GM19468 (cell line): ENCODE results near the gene GPR55.
"Not testable (repeated sequence)": the region's sequence is repeated elsewhere in the genome, so short reads cannot be mapped to it uniquely, and the experiment has no call there.

Source experiments
- ATAC-seq: cut with Tn5 transposase; IDR thresholded peaks from one replicate; pipeline ENCODE4 v1.9.1; 2021; ENCODE audit warnings: mild to moderate bottlenecking, moderate library complexity, moderate number of reproducible peaks; ENCODE audit not compliant: unreplicated experiment; ENCODE audit errors: extremely low read depth

GPR55 gene

DNA sequence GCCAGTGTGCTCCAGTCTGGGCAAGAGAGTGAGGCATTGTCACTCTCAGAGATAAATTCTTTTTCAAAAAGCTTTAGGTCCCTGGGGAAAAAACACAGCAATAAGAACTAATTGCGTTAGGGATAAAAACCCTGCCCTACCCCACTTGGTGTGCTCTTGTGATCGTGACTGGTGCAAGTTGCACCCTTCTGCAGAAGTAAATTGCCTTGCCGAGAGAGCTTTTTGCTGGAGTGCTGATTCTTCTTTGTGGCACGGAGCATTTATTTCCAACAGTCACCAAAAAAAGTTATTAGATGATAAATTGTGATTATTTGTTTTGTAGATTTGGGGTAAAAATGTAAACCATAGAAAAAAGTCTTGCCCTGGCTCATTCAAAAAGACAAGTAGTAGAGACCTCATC lies 12.3 kb upstream of the GPR55 start:
- ATAC-seq: no peak

DNA sequence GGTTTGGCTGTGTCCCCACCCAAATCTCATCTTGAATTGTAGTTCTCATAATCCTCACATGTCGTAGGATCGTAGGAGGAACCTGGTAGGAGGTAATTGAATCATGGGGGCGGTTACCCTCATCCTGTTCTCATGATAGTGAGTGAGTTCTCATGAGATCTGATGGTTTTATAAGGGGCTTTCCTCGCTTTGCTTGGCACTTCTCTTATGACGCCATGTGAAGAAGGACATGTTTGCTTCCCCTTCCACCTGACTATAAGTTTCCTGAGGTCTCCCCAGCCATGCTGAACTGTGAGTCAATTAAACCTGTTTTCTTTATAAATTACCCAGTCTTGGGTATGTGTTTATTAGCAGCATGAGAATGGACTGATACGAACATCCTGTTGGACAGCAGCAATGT lies 11.2 kb upstream of the GPR55 start:
- ATAC-seq: not testable (repeated sequence)

DNA sequence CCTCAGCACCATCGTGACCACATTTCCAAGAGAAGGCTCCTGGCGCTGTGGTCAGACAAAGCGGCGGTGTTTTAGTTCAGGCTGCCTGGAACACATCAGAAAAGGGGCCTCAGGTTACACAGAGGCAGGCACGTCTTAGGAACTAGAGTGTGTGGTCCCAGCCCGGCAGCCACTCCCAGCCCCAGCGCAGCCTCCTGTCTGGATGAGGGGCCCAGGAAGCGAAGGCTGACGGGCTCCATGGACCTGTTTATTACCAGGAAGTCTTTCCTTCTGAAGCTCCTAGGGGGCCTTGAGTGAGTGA lies 10.0 kb upstream of the GPR55 start:
- ATAC-seq: no peak

DNA sequence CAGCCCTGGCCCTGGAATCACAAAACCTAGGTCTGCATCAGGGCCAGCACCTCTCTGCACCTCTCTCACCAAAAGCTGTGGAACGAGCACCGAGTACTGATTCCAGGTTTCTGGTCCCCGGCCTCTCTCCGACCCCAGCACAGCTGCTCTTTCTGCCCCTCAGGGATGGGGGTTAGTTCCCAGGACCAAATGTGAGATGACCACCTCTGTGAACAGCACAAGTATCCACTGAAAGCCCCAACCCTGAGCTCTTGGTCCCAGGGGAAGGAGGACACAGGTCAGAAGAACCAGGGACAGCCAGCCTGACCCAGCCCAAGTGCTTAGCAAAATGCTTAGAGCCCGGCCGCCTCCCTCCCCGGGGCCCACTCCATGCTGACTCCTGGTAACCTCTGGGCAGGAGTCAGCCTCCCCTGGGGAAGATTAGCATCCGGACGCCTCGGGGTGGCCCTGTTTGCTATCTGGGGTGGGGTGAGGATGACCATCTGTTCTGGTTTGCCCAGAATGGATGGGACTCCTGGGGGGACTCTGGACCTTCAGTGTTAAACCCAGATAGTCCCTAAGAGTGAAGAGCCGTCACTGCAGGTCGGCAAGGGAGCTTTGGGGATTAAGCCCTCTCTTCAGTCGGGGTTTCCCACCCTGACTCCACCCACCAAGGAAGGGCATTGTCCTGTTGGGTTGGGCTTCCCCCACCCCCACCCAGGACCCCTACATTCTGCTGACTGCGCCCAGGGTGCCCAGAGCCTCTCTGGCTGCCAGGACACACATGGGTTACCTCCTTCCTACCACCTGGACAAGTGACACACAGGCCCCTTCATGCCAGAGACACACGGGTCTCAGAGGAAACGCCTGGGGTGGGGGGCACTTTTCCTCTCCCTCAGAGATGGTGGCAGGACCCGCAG lies 9.4 kb upstream of the GPR55 start:
- ATAC-seq: no peak

DNA sequence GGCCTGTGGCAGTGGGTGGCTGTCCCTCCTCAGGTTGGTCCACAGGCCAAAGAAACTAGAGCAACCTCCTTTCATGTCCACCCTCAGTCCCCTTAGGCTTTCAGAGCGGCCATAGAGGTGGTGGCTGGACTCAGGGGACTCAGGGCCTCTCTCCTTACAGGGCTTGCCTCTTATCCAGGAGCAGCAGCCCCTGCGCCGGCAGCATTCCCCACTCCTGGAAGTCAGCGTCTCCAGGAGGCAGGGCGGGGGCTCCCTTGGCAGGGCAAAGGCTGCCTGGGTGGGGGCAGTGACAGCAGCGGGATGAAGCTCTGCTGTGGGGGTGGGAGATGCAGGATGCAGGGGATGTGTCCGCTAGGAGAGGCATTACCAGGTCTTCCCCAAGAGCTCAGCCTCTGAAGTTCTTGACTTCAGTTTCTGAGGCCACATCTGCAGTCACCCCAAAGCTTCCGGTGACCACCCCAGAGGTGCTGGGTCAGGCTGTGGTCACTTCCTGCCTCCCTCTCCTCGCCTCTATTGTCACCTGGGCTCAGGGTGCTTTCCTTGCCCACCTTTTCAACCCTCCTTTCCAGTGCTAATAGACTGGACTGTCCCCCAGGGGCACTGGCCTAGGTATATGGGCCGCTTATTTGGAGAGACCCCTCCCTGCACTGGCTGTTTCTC lies 8.6 kb upstream of the GPR55 start:
- ATAC-seq: no peak

DNA sequence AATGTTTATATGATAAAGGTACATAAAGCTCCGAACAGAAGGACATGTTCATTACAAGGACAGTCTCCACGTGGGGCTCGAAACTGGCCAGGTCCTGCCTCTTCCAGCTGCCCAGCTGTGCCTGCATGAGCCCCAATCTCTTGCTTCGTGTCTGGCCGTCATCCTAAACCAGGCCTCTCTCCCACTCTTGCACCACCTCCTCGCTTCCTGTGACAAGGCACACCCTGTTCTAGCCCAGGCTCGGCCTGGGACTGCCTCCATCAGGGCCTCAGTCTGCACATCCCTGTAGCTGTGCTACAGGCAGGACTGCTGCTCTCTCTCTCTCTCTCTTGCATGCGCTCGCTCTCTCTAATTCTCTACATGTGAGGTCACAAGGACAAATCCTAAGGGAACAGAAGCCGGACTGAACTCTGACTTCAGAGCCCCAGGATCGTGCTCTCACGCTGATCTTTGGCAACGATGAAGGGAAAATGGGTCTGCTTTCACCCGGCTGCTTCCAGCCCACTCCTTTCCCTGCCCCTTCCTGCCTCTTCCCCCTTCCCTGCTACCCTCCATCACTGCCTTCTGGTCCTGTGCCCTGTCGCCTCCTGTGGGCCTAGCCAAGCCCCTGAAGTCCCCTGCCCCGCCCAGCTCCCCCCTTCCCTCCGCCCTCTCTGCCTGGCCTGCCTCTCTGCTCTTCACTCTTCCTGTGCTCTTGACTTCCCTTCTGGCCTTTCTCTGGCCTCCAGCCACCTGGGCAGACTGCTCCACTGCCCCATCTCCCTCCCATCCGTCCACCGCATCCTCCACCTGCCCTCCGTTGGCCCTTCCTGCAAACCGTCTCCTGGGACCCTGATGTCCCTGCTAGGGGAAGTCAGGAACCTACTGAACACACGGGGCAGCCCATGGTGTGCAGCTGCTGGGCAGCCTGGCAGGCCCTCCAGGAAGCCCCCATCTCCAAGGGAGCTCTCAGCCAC lies 7.8 kb upstream of the GPR55 start:
- no peak for ATAC-seq

DNA sequence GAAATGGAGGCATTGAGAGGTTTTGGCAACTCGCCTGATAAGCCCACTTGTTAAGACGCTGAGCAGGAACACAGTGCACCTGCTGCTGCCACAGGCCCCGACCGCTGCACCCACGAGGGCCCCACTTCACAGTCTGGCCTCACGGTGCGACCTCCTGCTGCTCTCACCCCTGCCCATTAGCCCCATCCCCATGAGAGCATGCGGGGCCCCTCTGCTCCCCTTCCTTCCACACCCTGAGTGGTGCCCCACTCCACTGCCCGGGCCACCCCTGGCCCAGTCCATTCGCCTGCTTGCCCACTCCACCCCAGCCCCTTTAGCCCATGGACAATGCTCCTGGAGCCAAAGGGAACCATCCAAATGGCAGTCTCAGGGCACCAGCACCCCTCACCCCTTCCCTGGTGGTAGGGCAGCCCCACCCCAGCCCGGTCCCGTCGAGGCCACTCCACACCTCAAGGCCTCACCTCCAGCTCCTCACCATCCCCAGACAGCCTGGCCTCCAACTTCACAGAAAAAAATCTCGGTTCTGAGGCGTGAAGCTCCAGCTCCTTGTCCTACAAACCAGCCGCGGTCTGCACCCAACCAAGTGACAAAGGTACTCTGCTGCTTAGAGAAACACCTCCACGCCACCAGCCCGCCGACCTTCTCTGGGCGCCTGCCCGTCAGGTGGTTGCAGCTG lies 6.7 kb upstream of the GPR55 start:
- no peak for ATAC-seq

DNA sequence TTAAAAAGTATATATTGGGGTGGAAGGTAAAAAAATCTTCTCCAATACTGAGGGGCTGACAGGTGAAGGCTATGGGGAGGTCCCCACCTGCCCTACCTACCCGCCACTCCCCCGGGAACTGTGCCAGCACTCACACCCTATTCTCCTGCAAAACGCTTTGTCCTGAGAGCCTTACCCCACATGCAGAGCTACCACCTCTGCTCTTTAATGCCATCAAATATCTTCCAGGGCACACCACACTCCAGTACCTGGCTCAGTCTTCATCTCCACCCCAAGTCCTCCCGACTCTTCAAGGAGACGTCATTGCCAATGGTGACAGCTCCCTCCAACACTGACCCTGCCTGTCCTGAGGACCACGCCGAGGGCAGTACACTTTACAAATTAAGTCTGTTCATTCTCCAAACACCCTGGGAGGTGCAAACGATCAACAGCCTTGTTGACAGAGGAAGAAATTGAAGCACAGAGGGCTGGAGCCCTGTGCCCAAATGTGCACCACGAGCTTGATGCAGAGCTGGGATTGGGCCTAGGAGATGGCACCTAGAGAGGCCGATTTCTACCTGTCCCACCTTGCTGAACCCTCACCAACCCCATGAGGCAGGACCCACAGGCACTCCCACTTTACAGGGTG lies 6.0 kb upstream of the GPR55 start:
- ATAC-seq: no peak

DNA sequence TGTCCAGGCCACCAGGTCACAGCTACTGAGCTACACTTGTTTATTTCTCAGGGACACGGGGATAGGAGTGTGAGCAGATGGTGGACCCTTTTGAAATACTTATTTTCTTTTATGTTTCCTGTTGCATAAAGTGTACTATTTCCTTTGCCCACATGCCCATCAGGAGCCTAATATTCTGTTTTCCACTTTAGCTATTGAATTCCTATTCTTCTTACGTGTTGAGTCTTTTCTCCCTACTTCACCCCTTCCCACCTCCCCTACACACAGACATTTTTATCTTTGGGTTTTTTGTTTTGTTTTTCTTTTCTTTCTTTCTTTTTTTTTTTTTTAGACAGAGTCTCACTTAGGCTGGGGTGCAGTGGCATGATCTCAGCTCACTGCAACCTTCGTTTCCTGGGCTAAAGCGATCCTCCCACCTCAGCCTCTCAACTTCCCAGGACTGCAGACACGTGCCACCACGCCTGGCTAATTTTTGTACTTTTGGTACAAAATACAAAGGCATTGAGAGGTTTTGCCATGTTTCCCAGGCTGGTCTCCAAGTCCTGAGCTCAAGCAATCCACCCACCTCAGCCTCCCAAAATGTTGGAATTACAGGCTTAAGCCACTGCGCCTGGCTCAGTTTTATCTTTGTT lies 5.2 kb upstream of the GPR55 start:
- no peak for ATAC-seq

DNA sequence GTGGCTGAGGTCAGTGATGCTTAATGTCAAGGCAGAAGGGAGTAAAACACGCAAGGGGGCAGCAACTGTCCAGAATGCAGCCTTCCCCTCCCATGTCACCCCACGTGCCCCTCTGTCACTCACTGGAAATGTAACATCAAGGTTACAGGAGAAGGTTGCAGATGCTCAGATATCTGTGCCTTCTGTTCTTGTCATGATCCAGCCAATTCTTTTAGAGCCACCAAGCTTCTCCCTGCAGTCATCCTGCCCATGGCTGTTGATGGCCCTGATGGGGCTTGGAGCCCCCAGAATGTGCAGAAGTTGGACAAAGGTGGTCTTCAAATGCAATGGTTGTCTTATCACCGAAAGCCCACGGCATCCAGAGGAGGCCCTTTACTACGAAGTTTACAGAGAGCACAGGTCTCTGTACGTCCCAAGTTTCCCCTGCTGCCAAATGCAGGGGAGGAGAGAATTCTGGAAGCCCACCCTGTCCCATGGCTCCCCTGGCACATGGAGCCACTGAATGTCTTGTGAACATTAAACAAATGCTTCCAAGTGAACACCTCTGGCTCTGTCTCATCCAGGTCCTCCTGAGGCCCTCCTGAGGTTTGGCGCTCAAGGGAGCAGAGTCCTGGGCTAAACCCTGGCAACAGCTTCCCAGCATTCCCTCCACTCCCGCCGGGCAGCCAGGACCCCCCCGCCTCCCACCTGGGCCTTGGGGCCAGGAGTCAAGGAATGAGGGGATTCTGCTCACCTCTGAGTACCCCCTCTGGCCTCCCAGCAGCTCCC lies 4.5 kb upstream of the GPR55 start:
- no peak for ATAC-seq

DNA sequence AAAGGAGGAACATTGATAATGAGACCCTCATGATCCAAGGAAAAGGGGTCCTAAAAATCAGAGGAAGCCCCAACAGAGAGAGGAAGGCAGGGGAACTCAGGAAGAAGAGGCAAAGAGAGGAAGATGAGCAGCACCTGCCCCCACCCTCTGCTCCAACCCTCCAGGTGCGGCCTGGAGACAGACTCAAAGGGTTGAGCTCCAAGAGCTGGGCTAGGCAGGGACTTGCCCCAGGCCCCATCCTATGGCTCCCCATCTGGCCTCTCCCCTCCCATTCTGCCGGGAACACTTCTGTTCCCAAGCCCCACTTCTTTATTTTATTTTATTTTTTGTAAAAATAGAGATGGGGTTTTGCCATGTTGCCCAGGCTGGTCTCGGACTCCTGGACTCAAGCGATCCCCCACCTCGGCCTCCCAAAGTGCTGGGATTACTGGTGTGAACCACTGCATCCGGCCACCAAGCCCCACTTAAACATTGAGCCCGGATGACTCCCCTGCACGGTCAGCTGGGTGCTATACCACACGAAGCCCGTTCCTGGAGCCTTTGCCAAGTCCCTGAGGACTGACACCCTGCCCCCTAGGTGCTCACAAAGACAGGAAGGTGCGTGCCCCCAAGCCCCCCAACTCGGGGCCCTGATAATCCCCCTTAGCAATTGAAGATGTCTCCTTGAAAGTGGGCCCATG lies 3.8 kb upstream of the GPR55 start:
- ATAC-seq: no peak

DNA sequence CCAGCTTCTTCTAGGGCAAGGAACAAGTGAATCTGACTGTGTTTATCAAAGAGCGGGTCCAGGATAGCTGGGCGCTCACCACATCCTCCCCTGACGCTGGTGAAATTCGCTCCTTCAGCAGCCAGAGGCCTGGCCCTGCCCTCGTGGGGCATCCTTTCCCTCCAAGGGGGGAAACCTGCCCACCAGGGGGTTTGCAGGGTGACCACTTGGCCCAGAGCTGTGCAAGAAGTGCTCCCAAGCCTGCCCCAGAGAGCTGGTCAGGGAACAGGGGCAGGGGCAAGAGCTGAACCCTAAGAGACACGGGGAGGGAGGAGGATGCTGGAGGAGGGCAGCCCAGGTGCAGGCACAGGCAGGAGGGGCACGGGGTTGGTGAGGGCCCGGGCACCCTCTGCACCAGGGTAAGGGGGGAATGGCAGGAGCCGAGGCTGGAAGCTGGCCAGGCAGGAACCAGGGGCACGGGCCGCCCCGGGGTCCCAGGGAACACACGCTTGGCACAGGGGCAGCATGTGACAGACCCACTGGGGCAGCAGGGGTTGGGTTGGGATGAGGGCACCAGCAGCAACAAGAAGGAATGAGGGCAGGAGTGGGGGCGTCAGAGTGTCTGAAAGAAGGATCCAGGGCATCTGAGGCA lies 2.8 kb upstream of the GPR55 start:
- ATAC-seq: no peak

DNA sequence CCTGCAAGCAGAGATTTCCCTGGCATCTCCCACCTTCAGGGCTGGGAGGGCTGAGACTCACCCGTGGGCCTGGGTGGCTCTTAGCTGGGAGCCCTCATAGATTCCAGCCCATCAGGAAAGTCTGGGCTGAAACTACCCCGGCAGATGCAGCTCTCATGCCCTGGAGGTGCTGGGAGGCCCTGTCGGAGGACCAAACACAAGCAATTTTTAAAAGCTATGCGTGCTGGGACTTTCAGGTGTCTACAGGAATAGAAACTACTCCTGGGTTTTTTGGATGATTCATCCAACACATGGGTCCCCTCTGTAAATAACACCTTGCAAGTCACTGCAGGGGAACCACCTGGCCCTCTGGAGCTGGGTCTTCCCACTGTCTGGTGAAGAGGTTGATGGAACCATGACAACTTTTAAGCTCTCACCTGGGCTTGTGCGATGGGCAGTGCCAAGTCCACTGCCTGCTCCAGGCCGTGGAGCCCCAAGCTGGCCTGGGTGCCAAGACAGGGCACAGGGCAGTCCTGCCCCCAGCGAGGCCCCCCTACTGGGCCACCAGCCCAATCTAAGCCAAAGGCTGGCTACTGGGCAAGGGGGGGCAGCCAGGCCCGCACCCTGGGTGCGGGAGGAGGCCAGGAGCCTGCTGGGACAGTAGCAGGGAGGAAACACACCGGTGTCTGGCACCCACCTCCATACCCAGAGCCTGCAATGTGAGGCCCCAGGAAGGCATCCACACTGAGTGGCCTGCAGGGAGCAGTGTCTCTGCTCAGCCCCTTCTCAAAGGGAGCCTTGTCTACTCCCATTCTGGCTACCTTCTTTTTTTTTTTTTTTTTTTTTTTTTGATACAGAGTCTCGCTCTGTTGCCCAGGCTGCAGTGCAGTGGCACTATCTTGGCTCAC lies 1.1 kb upstream of the GPR55 start:
- no peak for ATAC-seq

DNA sequence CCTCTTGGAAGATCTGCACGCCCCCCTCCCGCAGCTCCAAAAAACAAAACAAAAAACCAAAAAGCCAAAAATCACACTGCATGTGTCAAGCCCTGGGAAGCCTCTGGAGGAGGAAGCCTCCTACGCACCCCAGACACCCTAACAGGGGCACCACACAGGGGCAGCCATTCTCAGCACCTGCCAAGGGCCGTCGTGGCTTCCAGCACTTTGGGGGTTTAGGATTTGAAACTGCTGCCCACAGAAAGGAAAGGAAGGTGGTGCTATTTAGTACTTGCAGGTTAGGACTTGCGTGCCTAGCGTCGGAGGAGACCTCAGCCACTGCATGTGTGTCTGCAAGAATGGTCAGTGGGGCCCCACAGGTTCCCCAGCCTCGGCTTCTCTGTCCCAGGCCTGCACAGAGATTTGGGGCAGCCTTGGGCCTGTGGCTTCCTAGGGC lies 419 bp upstream of the GPR55 start:
- ATAC-seq: no peak

DNA sequence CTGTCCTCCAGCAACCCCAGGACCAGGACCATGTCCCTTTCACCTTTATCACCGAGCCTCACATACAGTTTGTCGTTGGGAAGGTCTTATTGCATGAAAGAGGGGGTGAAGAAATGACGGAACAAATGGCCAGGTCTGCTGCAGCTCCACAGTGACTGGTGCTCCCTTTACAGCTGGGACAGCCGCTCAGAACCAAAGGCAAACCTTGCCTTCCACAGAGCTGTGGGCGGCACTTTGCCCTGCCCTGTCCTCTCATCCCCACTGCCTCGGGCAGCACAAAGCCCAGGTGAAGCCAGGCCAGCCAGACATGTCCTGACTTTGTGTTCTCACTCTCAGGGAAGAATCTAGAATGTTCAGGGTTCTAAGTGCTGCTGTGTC lies 961 bp downstream of the GPR55 start:
- no peak for ATAC-seq

DNA sequence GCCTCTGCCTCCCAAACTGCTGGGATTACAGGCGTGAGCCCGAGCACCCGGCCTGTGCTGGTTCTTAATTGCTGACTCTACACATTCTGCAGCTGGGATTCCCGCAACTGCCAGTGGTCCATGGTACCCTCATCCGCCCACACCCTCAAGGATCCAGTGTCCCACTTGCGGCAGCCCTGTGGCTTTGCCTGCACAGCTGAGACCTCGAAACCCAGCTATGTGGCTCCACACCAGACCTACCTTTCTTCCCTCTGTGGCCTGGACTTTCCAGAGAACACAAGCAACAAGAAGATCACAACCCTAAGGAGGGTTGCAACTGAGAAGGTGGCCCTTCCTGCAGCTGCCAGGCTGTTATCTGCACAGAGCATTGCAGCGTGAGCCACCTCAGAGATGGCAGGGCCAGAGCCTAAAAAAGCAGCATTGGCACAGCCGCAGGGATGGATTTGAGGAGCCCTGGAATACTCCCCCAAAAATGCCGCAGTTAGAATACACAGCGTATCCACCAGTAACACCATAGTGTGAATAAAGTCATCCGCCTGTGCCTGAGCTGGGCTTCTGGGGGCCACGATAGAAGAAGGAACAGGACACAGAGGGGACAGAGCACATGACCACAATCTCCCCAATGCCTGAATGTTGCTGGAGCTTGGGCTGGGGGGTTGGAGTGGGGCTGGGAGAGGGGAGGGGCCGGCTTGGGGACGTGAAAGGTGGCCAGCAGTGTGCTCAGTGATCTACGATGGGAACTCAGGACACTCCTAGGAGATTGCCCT lies 1.9 kb downstream of the GPR55 start:
- no peak for ATAC-seq
